DND-41 (cell line): ENCODE measurements around the gene ETAA1.

Experiments
- ATAC-seq: fragments of 200-7000 bp; cut with Tn5 transposase; 3 replicates; pipeline ENCODE4 v1.9.1; 2021; ENCODE audit warnings: low read depth; ENCODE audit not compliant: insufficient read depth
- DNase-seq: peaks from one replicate; pipeline ENCODE4 v3.0.0-alpha.2; 2020
- H2AFZ ChIP-seq: 2 replicates; pipeline ENCODE4 v1.6.0; 2012; ENCODE audit warnings: low read depth, low read length
- H3K27ac ChIP-seq: 2 replicates; pipeline ENCODE4 v1.5.1; 2012; ENCODE audit warnings: low read length, inconsistent platforms
- H3K27me3 ChIP-seq: fragments of 200-600 bp; sonication (generic); 2 replicates; pipeline ENCODE4 v1.6.0; 2012; ENCODE audit warnings: low read length, mild to moderate bottlenecking, inconsistent platforms; ENCODE audit not compliant: insufficient read depth, poor library complexity
- H3K36me3 ChIP-seq: 2 replicates; pipeline ENCODE4 v1.5.1; 2012; ENCODE audit warnings: low read length, inconsistent platforms; ENCODE audit not compliant: insufficient read depth
- H3K4me1 ChIP-seq: 2 replicates; pipeline ENCODE4 v1.5.1; 2012; ENCODE audit warnings: mild to moderate bottlenecking, low read length; ENCODE audit not compliant: insufficient read depth
- H3K4me2 ChIP-seq: 2 replicates; pipeline ENCODE4 v1.6.0; 2012; ENCODE audit warnings: mild to moderate bottlenecking, moderate library complexity, low read length, inconsistent platforms; ENCODE audit not compliant: insufficient read depth
- H3K4me3 ChIP-seq, 2 experiments: fragments of 200-600 bp in 1 of 2; shearing (Covaris generic) in 1 of 2; 2 replicates each; pipeline ENCODE4 v1.5.1; 2012 to 2016; ENCODE audit warnings: inconsistent platforms in 2 of 2, low read length in 2 of 2, mild to moderate bottlenecking in 2 of 2, low read depth in 1 of 2, moderate library complexity in 1 of 2
- H3K79me2 ChIP-seq: 2 replicates; pipeline ENCODE4 v1.6.0; 2012; ENCODE audit warnings: low read length, inconsistent platforms; ENCODE audit not compliant: insufficient read depth
- H3K9ac ChIP-seq: 2 replicates; pipeline ENCODE4 v1.6.0; 2012; ENCODE audit warnings: low read depth, mild to moderate bottlenecking, inconsistent platforms, low read length, moderate library complexity
- H3K9me3 ChIP-seq: 2 replicates; pipeline ENCODE4 v1.5.1; 2012; ENCODE audit warnings: low read length, moderate library complexity, mild to moderate bottlenecking, inconsistent platforms; ENCODE audit not compliant: insufficient read depth, severe bottlenecking
- H4K20me1 ChIP-seq: 2 replicates; pipeline ENCODE4 v1.6.0; 2012; ENCODE audit warnings: low read length; ENCODE audit not compliant: insufficient read depth
- EZH2 ChIP-seq: IDR thresholded peaks from 3 replicates; pipeline ENCODE4 v1.6.1; 2012; ENCODE audit warnings: borderline replicate concordance, low read depth, mild to moderate bottlenecking, moderate library complexity, low read length, inconsistent platforms; ENCODE audit not compliant: severe bottlenecking
- TF ChIP-seq, protein P1 (sequence below): IDR thresholded peaks from 2 replicates; pipeline ENCODE4 v1.5.1; 2012; ENCODE audit warnings: borderline replicate concordance, low read length, moderate library complexity, mild to moderate bottlenecking; ENCODE audit not compliant: poor library complexity, severe bottlenecking; ENCODE audit errors: extremely low read depth

Gene ETAA1

GRCh38 chr2:67374949-67375348 is 22.2 kb upstream of the ETAA1 start:
- H3K4me3 ChIP-seq = no peak overlapping the region
- no peaks in the 10 kb centered on the region for H3K36me3 ChIP-seq
- no peak overlapping the region for H3K9ac ChIP-seq
- H2AFZ ChIP-seq = no peak overlapping the region
- H3K27me3 ChIP-seq = no peaks in the 10 kb centered on the region
- H3K79me2 ChIP-seq = no peaks in the 10 kb centered on the region
- no peaks in the 10 kb centered on the region for H3K9me3 ChIP-seq
- TF ChIP-seq EZH2 = no peak
- TF ChIP-seq, protein P1, sequence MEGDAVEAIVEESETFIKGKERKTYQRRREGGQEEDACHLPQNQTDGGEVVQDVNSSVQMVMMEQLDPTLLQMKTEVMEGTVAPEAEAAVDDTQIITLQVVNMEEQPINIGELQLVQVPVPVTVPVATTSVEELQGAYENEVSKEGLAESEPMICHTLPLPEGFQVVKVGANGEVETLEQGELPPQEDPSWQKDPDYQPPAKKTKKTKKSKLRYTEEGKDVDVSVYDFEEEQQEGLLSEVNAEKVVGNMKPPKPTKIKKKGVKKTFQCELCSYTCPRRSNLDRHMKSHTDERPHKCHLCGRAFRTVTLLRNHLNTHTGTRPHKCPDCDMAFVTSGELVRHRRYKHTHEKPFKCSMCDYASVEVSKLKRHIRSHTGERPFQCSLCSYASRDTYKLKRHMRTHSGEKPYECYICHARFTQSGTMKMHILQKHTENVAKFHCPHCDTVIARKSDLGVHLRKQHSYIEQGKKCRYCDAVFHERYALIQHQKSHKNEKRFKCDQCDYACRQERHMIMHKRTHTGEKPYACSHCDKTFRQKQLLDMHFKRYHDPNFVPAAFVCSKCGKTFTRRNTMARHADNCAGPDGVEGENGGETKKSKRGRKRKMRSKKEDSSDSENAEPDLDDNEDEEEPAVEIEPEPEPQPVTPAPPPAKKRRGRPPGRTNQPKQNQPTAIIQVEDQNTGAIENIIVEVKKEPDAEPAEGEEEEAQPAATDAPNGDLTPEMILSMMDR = no peak
- ATAC-seq (no peak), DNase-seq (no peak)
- no peak overlapping the region for H3K27ac ChIP-seq
- H4K20me1 ChIP-seq = no peaks in the 10 kb centered on the region
- H3K4me1 ChIP-seq = no peaks in the 10 kb centered on the region
- H3K4me2 ChIP-seq = no peak overlapping the region

DNA sequence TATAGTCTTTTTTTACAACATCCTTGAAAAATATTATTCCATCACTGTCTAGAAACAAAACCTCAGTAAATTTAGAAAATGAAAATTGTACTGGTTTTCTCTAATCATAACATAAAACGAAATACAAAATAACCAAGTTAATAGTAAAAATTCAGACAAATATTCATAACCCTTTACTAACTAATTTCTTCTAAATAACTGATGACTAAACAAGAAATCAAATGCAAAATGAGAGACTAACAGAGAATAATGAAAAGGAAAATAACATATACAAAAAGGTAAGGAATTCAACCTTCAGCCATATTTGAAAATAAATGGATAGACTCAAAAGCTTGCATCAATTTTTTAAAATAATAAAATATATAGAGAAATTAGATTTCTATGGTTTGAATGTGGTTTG is 18.6 kb upstream of the ETAA1 start:
- Histone ChIP-seq H3K27me3 (no peaks in the 10 kb centered on the region), H3K36me3 (no peaks in the 10 kb centered on the region), H3K27ac (no peak overlapping the region), H3K79me2 (no peaks in the 10 kb centered on the region), H3K9ac (no peak overlapping the region), H3K4me1 (no peaks in the 10 kb centered on the region), H3K4me3 (no peak overlapping the region), H3K9me3 (no peaks in the 10 kb centered on the region), H2AFZ (no peak overlapping the region), H4K20me1 (no peaks in the 10 kb centered on the region), H3K4me2 (no peak overlapping the region)
- ATAC-seq (no peak), DNase-seq (no peak)
- TF ChIP-seq EZH2 = no peak
- TF ChIP-seq, protein P1 = no peak

DNA sequence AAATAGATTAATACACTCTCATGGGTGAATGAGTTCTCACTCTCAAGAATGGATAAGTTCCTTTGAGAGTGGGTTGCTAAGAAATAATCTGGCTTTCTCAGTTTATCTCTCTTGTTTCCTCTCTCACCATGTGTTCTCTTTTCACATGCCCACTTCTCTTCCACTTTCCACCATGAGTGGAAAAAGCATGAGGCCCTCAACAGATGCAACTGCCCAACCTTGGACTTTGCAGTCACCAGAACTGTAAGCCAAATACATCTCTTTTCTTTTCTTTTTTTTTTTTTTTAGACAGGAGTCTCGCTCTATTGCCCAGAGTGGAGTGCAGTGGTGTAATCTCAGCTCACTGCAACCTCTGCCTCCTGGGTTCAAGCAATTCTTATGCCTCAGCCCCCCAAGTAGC is 18.1 kb upstream of the ETAA1 start:
- H3K9me3 ChIP-seq = no peaks in the 10 kb centered on the region
- no peak overlapping the region for H3K4me2 ChIP-seq

More for the DNA sequence above, 18.1 kb upstream of the ETAA1 start:
- H3K4me3 ChIP-seq = no peak overlapping the region
- H3K27ac ChIP-seq = no peak overlapping the region
- DNase-seq (no peak), ATAC-seq (no peak)
- H4K20me1 ChIP-seq = no peaks in the 10 kb centered on the region
- H3K4me1 ChIP-seq = no peaks in the 10 kb centered on the region
- H3K36me3 ChIP-seq = no peaks in the 10 kb centered on the region
- no peaks in the 10 kb centered on the region for H3K27me3 ChIP-seq
- no peak overlapping the region for H3K9ac ChIP-seq
- no peak overlapping the region for H2AFZ ChIP-seq
- TF ChIP-seq, protein P1 = no peak
- no peaks in the 10 kb centered on the region for H3K79me2 ChIP-seq
